ENCODE measurements around the gene CCL18.
A peak's percentile ranks its signal among the peaks of the same experiment; 100 is the strongest.
"Not testable (repeated sequence)": the region's sequence is repeated elsewhere in the genome, so short reads cannot be mapped to it uniquely, and the experiment has no call there.

The CCL18 gene

GRCh38 chr17:36072431-36073121 lies 8.5 kb downstream of the CCL18 start:
- peak; percentile 86 for DNase-seq

DNA sequence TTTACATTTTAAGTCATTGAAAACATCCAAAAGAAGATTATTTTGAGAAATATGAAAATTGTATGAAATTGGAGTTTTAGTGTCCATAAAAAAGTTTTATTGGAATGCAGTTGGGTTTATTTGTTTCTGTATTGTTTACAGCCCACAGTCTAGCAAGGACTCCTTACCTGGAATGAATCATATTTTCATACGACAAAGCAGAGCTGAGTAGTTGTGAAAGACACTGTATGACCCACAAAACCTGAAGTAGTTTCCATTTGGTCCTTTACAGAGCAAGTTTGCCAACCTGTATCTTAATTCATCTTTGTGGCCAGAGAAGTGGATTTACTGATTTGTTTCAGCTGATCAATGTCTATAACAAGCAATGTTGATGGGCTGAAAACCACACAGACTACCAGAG lies 10.3 kb downstream of the CCL18 start:
- DNase-seq: no peak

DNA sequence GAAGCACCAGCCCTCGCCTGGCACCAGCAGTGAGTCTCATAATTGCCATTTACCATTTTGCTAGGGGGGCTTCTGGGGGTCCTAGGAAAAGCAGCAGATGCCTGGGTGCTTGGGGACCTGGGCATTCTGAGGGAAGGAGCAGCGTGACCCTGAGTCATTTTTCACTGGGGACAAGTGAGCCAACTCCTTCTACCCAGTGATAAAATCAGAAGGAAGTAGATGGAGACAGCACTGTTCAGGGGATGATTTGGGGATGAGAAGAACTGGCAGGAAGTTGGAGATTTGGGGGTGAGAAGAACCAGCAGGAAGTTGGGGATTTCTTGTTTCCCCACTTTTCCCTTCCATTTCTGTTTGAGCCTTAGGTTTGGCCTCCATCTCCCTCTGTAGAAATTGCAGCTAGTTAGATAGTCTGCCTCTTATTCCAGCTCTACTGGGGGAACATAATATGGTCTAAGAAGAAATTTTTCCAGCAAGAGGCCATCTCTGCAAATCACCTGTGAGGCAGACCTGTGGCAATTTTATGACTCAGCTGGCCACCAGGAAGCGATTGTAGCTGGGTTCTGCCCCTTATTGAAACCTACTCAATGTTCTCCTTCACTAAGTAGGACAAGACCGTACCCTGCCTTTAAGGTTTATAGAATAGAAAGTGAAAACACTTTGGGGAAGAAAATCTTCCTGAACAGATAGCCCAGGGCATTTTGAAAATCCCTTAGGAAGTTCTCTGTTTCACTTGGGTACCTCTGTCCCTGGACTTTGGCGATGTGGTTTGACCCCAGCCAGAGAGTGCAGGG lies 17.8 kb downstream of the CCL18 start:
- not testable (repeated sequence) for DNase-seq

DNA sequence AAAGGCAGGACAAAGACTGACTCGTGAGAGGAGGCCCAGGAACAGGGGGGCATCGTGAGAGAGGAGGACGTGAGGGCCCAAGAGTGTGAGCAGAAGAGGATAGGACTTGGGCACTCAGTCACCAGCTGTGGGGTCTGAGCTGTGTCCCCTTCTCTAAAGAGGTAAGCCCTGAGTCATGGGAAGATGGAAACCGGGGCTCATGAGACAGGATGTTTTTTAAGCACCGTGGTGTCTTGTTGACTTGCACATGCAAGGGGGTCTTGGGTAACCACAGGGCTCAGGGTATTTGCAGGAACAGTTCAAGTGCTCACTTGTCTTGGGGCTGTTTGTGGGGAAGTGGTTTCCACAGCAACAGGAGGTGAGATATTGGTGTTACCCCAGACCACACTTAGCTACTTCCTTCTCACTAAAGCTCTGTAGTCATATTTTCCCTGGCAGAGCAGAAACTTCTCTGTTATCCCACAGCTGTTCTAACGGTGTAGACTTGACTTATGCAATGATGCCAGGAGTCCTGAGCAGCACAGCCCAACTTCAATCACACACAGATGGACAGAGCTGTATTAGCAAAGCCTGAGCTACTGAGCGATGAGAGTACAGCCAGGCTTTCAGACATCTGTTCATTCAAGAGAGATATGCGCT lies 18.5 kb downstream of the CCL18 start:
- peak; percentile 53 for DNase-seq

DNA sequence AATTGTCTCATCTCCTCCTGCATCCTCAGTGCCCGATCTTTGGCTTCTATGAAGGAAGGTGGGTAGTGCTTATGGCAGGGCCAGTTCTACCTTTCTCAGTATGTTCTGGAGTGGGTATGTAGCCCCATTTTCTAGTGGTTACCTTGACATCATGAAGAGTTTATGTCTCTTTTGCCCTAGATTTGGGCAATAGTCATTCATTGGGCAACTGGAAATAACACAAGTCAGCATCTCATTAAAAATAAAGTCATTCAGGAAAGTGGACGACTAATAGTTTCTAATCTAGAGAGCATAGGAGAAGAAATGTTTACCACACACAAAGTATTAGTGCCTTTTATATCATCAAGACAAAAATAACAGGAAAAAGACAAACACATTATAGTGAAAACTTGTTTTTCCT lies 19.6 kb downstream of the CCL18 start:
- not testable (repeated sequence) for DNase-seq

- DNase-seq: no peak
These were observed 21.7 kb downstream of the CCL18 start for GRCh38 chr17:36085765-36086164.

GRCh38 chr17:36086791-36087190 lies 22.7 kb downstream of the CCL18 start:
- no peak for DNase-seq

GRCh38 chr17:36087471-36087870 lies 23.4 kb downstream of the CCL18 start:
- DNase-seq: not testable (repeated sequence)

DNA sequence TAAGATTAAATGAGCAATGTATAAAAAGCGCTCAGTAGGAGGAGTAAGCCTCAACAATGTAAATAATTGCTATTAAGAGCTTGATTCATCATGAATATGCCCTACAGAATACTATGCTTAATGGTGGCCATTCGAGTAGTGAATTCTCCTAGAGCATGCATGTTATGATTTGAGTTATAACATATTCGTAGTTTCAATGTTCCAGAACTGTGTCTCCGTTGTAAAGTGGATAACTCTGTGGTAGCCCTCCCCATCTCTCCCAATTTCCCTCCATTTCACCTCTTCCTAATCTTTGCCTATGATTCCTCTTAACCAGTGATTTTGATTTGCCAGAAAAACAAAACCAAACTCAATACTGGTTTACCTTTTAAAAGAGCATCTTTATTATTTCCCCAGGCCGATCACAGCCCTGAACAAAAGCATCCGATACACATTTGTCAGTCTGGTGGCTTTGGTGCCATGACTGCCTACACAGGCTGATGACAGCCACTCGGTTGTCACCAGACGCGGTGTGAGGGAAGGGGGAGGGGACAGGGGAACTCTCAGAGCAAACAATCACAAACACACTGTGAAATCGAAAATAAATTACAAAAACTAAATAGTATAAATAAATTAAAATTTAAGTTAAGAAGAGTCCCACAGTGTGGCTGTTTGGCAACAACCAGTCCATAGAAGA lies 24.0 kb downstream of the CCL18 start:
- not testable (repeated sequence) for DNase-seq

DNA sequence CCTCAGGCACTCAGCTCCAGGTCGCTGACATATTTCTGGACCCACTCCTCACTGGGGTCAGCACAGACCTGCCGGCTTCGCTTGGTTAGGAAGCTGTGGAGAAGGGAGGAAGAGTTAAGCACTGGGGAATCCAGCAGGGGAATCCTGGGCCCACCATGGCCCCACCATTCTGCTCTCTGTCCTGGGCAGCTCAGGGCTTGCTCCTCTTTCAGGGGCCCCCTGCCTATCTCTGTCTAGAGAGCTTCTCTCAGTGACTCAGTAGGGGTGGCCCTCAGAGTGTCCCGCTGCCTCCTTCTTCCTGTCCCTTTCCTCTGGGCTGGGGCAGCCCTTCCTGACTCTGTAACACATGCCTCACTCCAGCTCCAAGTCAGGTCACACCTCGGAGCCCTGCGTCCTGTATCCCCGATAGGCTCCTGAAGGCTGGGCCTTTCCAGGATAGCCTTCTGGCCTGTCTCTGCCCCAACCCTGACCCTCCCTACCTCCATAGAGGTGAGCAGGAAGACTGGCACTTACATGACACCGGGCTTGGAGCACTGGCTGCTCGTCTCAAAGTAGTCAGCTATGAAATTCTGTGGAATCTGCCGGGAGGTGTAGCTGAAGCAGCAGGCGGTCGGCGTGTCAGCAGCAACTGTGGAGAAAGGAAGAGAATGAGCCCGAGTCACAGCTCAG lies 24.7 kb downstream of the CCL18 start:
- DNase-seq: no peak

GRCh38 chr17:36089339-36089865 lies 25.3 kb downstream of the CCL18 start:
- DNase-seq: no peak

DNA sequence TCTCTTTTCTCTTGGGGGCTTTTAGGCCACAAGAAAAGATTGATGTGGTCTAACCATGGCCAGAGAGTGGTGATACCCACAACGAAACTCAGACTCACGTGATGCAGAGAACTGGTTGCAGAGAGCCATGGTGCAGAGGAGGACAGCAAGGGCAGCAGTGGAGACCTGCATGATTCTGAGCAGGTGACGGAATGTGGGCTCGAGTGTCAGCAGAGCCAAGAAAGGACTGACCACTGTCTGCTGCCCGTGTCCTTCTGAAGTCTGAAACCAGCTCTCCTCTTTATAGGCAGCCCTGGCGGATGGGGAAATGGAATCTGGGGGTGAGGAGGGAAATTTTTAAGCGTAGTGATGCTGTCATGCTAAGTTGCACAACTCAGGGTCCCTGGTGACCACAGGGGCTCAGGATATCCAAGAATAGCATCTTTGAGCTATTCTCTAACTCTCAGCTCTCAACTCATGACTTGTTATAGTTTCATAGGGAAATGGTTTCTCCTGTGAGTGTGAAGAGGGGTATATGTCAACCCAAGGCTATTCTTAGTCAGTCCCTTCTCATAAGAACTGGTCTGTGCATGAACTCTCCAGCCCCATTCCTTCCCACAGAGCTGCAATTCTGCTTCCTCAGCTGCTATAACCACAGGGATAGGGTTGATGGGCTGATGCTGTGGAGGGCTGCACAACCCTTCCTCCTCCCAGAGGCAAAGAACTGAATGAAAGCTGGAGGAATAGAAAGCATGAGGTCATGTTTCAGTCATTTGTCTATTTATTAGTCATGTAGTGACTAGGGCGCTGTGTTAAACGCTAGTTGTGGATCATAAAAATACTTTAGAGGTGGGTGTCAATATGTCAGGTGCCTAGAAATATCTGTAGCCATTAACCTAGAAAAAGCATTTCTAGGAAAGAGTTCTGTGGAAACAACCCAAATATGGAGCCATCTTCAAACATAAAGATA lies 26.1 kb downstream of the CCL18 start, which contains the start of gene CCL3:
Gene CCL3 (minus strand): TSS at position 256 of the 949 bp plus-strand sequence. CDS start 85 bp downstream, at position 171.
- peak; percentile 63 for DNase-seq

- peak; percentile 67 for DNase-seq
These were observed 28.2 kb downstream of the CCL18 start for GRCh38 chr17:36092230-36092629.

DNA sequence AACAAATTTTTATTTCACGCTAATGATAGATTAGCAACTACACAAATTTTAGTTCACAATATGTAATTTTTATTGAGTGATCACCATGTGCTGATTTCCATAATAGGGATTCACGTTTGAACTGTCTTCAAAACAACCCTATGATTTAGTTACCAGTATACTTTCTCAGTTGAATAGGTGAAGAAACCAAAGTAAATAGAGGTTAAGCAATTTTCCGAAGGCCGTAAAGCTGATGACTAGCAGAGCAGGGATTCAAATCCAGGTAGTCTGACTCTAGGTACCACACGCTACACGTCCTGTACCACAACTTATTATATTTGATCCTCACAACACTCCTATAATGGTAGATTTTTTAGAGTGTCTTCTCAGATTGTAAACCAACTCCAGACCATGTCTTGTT lies 28.6 kb downstream of the CCL18 start:
- not testable (repeated sequence) for DNase-seq

GRCh38 chr17:36094232-36094631 lies 30.2 kb downstream of the CCL18 start:
- no peak for DNase-seq

GRCh38 chr17:36094746-36095145 lies 30.7 kb downstream of the CCL18 start:
- DNase-seq: no peak

DNA sequence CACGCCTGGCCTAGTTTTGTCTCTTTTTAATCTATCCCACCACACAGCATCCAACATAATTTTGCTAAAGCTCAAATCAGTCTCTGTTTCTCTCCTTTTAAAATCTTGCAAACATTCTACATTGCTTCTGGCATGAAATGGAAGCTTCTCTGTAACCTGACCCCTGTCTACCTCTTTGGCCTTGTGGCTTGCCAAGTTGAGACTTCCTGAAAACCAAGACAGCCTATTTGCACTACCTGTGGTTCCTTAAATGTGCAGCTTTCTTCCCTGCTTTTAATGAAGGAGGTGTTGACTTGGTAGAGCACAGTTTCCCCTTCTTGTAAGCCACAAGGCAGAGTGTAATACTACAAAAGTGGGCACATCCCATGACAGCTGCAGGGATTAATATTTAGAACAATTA lies 31.9 kb downstream of the CCL18 start:
- DNase-seq: no peak

- not testable (repeated sequence) for DNase-seq
These were observed 34.9 kb downstream of the CCL18 start for GRCh38 chr17:36099004-36099403.

- DNase-seq: peak; percentile 50
These were observed 39.4 kb downstream of the CCL18 start, which contains the start of gene CCL4 for GRCh38 chr17:36103401-36103975. TSS of gene CCL4 (plus strand) at chr17:36103827. CDS start at chr17:36103906, 79 bp downstream.

DNA sequence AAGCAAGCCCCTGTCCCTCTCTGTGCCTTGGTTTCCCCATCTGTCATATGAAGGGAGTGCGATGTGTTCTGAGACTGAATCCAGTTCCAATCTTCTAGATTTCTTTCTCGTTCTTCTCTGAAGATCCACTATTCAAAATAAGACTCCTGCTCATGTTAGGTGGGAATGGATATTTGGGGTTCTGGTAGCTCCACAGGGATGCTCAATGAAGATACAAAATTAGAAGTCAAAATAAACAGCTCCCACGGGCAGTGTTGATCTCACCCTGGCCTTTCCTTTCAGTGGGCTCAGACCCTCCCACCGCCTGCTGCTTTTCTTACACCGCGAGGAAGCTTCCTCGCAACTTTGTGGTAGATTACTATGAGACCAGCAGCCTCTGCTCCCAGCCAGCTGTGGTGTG lies 40.2 kb downstream of the CCL18 start:
- not testable (repeated sequence) for DNase-seq

All from stimulated activated CD4-positive, alpha-beta T cell treated with anti-CD3 and anti-CD28 coated beads, Interleukin-15, amount 100 ng/mL, for 24 hours (primary cell).